Glomerular visceral epithelial cell (primary cell): Measurements from ENCODE around the gene EP400.

ENCODE experiments used
- DNase-seq: peaks from one replicate; pipeline ENCODE4 v3.0.0-alpha.2; 2016; ENCODE audit errors: extremely low spot score

Gene EP400

DNA sequence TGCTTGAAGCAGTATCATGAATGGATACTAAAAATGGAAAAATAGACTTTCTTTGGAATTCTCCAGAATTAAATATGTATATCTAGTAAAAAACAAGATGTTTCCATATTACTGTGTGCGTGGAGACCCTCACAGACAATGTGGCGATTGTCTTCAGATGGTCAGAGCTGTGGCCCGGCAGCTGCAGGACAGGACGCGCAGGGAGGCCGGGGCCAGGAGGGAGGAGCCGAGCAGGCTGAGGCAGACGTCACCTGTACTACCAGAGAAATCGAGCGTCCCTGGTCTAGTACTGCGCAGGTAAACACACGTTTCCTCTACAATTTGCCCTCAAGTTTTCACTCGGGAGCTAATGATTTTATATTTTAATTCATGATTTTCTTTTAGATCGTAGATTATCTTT is 171.5 kb downstream of the EP400 start:
- DNase-seq, result no peak

DNA sequence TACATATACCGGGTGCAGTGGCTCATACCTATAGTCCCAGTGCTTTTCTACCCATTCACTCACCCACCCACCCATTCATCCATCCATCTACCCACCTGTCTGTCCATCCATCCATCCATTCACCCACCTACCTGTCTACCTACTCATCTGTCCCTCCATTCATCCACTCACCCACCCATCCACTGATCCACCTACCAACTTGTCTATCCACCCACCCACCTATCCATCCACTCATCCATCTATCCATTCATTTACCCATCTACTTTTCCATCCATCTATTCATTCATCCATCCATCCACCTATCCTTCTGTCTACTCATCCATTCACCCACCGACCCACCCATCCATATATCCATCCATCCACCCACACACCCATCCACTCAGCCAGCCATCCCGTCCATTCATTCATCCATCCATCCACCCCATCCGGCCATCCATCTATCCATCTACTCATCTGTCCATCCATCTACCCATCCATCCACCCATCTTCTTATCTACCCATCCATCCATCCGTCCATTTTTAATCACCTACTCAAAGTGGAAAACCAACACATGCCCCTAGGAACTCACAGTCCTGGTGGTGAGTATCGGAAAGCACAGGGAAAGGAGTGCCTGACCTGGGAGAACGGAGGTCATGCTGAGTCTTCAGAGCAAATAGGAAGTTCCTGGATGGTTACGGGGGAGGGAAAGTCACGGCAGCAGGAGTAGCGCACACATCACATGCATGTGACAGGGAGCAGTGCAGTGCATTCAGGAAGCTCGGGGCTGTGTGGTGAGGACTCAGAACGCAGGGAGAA is 174.4 kb downstream of the EP400 start:
- no peak for DNase-seq

GRCh38 chr12:132124766-132125425 is 175.2 kb downstream of the EP400 start:
- DNase-seq, result no peak

DNA sequence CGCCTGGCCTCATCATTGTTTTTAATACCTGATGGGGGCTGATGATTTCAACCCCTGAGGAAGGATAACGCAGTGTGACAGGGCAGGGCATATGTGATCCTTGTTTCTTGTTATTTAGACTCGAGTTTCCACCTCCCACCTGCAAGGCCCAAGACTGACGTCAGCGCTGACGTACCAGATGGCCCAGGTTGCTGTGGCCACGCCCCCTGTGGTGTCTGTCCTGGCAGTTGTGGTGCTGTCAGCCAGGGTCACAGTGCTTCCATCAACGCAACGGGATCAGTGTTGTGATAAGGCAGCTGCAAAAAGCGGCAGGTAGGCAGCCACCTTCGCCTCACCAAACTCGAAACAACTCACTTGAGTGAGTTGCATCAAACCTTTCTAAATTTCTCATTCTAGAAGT is 176.0 kb downstream of the EP400 start:
- no peak for DNase-seq

- DNase-seq, result no peak
These were observed 177.3 kb downstream of the EP400 start for GRCh38 chr12:132127041-132127440.

- no peak for DNase-seq
These were observed 179.3 kb downstream of the EP400 start for GRCh38 chr12:132129007-132129406.

GRCh38 chr12:132130690-132131089 is 180.9 kb downstream of the EP400 start:
- no peak for DNase-seq
